ENCODE data around the gene GDF2.

DNA sequence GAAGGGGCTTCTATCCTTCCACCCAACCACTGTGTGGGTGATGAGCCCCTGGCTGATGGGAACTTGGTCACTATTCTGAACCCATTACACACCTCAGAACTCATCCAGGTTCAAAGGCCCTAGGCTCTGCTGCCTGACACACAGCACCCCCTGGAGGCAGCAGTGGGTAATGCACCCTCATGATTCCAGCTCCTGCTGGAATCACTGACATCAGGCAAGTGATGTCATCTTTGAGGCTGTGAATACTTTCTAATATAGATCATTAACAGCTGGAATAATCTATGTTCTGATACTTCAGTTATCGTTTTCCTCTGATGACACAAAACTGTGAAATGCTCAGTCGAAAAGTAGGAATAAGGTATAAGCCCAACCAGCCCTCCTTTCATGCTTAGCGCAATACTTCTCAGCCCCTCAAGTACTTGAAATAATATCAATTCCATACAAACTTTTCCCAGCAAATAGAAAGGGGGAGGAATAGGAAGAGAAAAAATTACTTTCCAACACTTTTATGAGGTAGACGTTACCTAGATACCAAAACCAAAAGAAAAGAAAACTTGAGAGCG lies 18.4 kb downstream of the GDF2 start:
- TF ChIP-seq EZH2 (IDR thresholded peaks at IDR 0.05; ENCODE audit: borderline replicate concordance, low read depth, low read length, poor library complexity, severe bottlenecking), result no peak
- TF ChIP-seq, protein P1, sequence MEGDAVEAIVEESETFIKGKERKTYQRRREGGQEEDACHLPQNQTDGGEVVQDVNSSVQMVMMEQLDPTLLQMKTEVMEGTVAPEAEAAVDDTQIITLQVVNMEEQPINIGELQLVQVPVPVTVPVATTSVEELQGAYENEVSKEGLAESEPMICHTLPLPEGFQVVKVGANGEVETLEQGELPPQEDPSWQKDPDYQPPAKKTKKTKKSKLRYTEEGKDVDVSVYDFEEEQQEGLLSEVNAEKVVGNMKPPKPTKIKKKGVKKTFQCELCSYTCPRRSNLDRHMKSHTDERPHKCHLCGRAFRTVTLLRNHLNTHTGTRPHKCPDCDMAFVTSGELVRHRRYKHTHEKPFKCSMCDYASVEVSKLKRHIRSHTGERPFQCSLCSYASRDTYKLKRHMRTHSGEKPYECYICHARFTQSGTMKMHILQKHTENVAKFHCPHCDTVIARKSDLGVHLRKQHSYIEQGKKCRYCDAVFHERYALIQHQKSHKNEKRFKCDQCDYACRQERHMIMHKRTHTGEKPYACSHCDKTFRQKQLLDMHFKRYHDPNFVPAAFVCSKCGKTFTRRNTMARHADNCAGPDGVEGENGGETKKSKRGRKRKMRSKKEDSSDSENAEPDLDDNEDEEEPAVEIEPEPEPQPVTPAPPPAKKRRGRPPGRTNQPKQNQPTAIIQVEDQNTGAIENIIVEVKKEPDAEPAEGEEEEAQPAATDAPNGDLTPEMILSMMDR (conservative IDR thresholded peaks at IDR 0.05; ENCODE audit: low read depth, low read length), result peak; percentile 93
